GM23248 (cell line): Measurements from ENCODE around the gene ELK3. TPM values are rescaled to one million over a fixed set of nuclear protein-coding genes. Genes with fewer than 3 reads are reported as not detected.

ENCODE experiments used
- DNase-seq: peaks from one replicate; pipeline ENCODE4 v3.0.0-alpha.2; 2015
- H2AFZ ChIP-seq: fragments of 200-600 bp; sonication (generic); 2 replicates; pipeline ENCODE4 v1.6.1; 2016; ENCODE audit warnings: antibody characterized with exemption
- H3F3A ChIP-seq: fragments of 200-600 bp; sonication (generic); 2 replicates; pipeline ENCODE4 v1.6.1; 2016; ENCODE audit warnings: mild to moderate bottlenecking, antibody characterized with exemption, mixed run types; ENCODE audit not compliant: insufficient read depth
- H3K27ac ChIP-seq: fragments of 200-600 bp; sonication (generic); 2 replicates; pipeline ENCODE4 v1.5.1; 2016; ENCODE audit warnings: mild to moderate bottlenecking
- H3K27me3 ChIP-seq: fragments of 200-600 bp; sonication (generic); replicated peaks from 2 replicates; pipeline ENCODE4 v1.6.1; 2016; ENCODE audit warnings: mild to moderate bottlenecking; ENCODE audit not compliant: insufficient read depth
- H3K36me3 ChIP-seq: fragments of 200-600 bp; sonication (generic); 2 replicates; pipeline ENCODE4 v1.6.1; 2016; ENCODE audit warnings: low read depth, mild to moderate bottlenecking
- H3K4me1 ChIP-seq: fragments of 200-600 bp; sonication (generic); 2 replicates; pipeline ENCODE4 v1.6.1; 2016; ENCODE audit warnings: mild to moderate bottlenecking; ENCODE audit not compliant: insufficient read depth
- H3K4me2 ChIP-seq: fragments of 200-600 bp; sonication (generic); one replicate; pipeline ENCODE4 v1.6.1; 2016; ENCODE audit warnings: mild to moderate bottlenecking; ENCODE audit not compliant: unreplicated experiment
- H3K4me3 ChIP-seq: fragments of 200-600 bp; sonication (generic); 2 replicates; pipeline ENCODE4 v1.5.1; 2016; ENCODE audit warnings: mild to moderate bottlenecking
- H3K79me2 ChIP-seq: fragments of 200-600 bp; sonication (generic); 2 replicates; pipeline ENCODE4 v1.6.1; 2016; ENCODE audit warnings: mild to moderate bottlenecking; ENCODE audit not compliant: insufficient read depth
- H3K9ac ChIP-seq: fragments of 200-600 bp; sonication (generic); 2 replicates; pipeline ENCODE4 v1.6.1; 2016; ENCODE audit warnings: mild to moderate bottlenecking
- H3K9me2 ChIP-seq: fragments of 200-600 bp; sonication (generic); 2 replicates; pipeline ENCODE4 v1.6.1; 2016; ENCODE audit warnings: mixed run types, mild to moderate bottlenecking, moderate library complexity; ENCODE audit not compliant: insufficient read depth
- H3K9me3 ChIP-seq: fragments of 200-600 bp; sonication (generic); one replicate; pipeline ENCODE4 v1.6.1; 2017; ENCODE audit warnings: low read depth
- H4K20me1 ChIP-seq: fragments of 200-600 bp; sonication (generic); 2 replicates; pipeline ENCODE4 v1.6.0; 2016; ENCODE audit not compliant: insufficient read depth
- EZH2 ChIP-seq: fragments of 200-600 bp; sonication (generic); IDR thresholded peaks from 2 replicates; pipeline ENCODE4 v1.6.1; 2018; ENCODE audit warnings: antibody characterized with exemption, mild to moderate bottlenecking; ENCODE audit not compliant: insufficient read depth, poor library complexity, severe bottlenecking
- EZH2phosphoT487 ChIP-seq: fragments of 200-600 bp; sonication (generic); IDR thresholded peaks from 2 replicates; pipeline ENCODE4 v1.6.1; 2018; ENCODE audit warnings: antibody characterized with exemption, moderate library complexity, mild to moderate bottlenecking, low read depth; ENCODE audit not compliant: insufficient read depth
- WGBS, 2 experiments: methylation state at CpG; one replicate each; pipeline ENCODE4 v1.1.6; 2015 to 2017; ENCODE audit warnings: low lambda C conversion rate in 2 of 2, low coverage in 1 of 2; ENCODE audit errors: missing lambda C conversion rate in 2 of 2; 5-methylcytosine and 5-hydroxymethylcytosine counted together
- in situ Hi-C: fragments of 300-500 bp; cut with MboI; formaldehyde crosslinking; loops from 2 replicates; pipeline ENCODE4 v1.15.0; 2020
- polyA plus RNA-seq: library from polyadenylated mRNA; unstranded; fragments of >200 nt; fragmentation: Nextera tagmentation; extraction: Ambion mirVana; gene quantifications from 2 replicates; pipeline ENCODE4 v1.2.1, GENCODE V29; 2016
- total RNA-seq: library from RNA; depleted of rRNA; stranded (reverse); fragments of >200 nt; shearing (Covaris generic); gene quantifications from 2 replicates; pipeline ENCODE4 v1.2.3, GENCODE V29; 2014

The ELK3 gene
- total and polyA plus RNA-seq, 2 experiments from 2014 or later, result 31.9 to 51.9 TPM

- H2AFZ ChIP-seq, result no peak overlapping the region
- H3K9ac ChIP-seq, result no peak overlapping the region
- in situ Hi-C loops, result no loop called here
- no peaks in the 10 kb centered on the region for H3K9me2 ChIP-seq
- peaks cover 19% of the 10 kb centered on the region; the same call in 1 of the 2 replicates for H3K36me3 ChIP-seq
- peaks cover 34% of the 10 kb centered on the region for H3F3A ChIP-seq
- H3K79me2 ChIP-seq, result peaks cover 99% of the 10 kb centered on the region
- 90 to 100% methylated on average over 1 of the region's 1 CpG for WGBS, 2 experiments
- TF ChIP-seq EZH2 (no peak), EZH2phosphoT487 (no peak)
- no peak overlapping the region for H3K4me2 ChIP-seq
- peaks cover 6% of the 10 kb centered on the region for H3K4me1 ChIP-seq
- no peaks in the 10 kb centered on the region for H4K20me1 ChIP-seq
- H3K27ac ChIP-seq, result no peak overlapping the region
- H3K4me3 ChIP-seq, result no peak overlapping the region
- no peaks in the 10 kb centered on the region for H3K9me3 ChIP-seq
- H3K27me3 ChIP-seq, result no peaks in the 10 kb centered on the region
- DNase-seq, result no peak
These were observed 31.8 kb downstream of the ELK3 start for GRCh38 chr12:96225994-96226399.

GRCh38 chr12:96226401-96226800, 32.2 kb downstream of the ELK3 start:
- Histone ChIP-seq H3K4me3 (no peak overlapping the region), H3K9me2 (no peaks in the 10 kb centered on the region), H4K20me1 (no peaks in the 10 kb centered on the region), H3K36me3 (peaks cover 19% of the 10 kb centered on the region; the same call in 1 of the 2 replicates), H2AFZ (no peak overlapping the region), H3F3A (peaks cover 30% of the 10 kb centered on the region), H3K27me3 (no peaks in the 10 kb centered on the region), H3K27ac (no peak overlapping the region), H3K4me2 (no peak overlapping the region), H3K9ac (no peak overlapping the region), H3K4me1 (0 out of 2 replicates have a peak, but pooled peaks cover 2% of the 10 kb centered on the region), H3K9me3 (no peaks in the 10 kb centered on the region), H3K79me2 (peaks cover 99% of the 10 kb centered on the region)
- 87% methylated on average over 4 of the region's 4 CpGs for WGBS, 2 experiments
- in situ Hi-C loops, result no loop called here
- DNase-seq, result no peak
- TF ChIP-seq EZH2phosphoT487, result no peak
- no peak for TF ChIP-seq EZH2

GRCh38 chr12:96226801-96227348, 32.7 kb downstream of the ELK3 start:
- Histone ChIP-seq H3K9ac (no peak overlapping the region), H3K4me3 (no peak overlapping the region), H3K9me2 (no peaks in the 10 kb centered on the region), H3F3A (peaks cover 25% of the 10 kb centered on the region), H3K4me2 (no peak overlapping the region), H3K9me3 (no peaks in the 10 kb centered on the region), H3K79me2 (peaks cover 99% of the 10 kb centered on the region), H3K36me3 (peaks cover 19% of the 10 kb centered on the region; the same call in 1 of the 2 replicates), H3K27me3 (no peaks in the 10 kb centered on the region), H2AFZ (no peak overlapping the region), H3K27ac (no peak overlapping the region), H3K4me1 (no peaks in the 10 kb centered on the region), H4K20me1 (no peaks in the 10 kb centered on the region)
- WGBS, 2 experiments, result 95 to 99% methylated on average over 17 of the region's 17 CpGs
- TF ChIP-seq EZH2phosphoT487 (no peak), EZH2 (no peak)
- DNase-seq, result no peak
- in situ Hi-C loops, result no loop called here

- no peak for DNase-seq
- WGBS, 2 experiments, result 72 to 75% methylated on average over 12 of the region's 12 CpGs
- Histone ChIP-seq H3K36me3 (peaks cover 19% of the 10 kb centered on the region; the same call in 1 of the 2 replicates), H3K9ac (no peak overlapping the region), H3K79me2 (peaks cover 99% of the 10 kb centered on the region), H3K4me1 (no peaks in the 10 kb centered on the region), H3F3A (peaks cover 21% of the 10 kb centered on the region), H3K9me2 (no peaks in the 10 kb centered on the region), H3K27ac (no peak overlapping the region), H3K4me2 (no peak overlapping the region), H4K20me1 (no peaks in the 10 kb centered on the region), H3K9me3 (no peaks in the 10 kb centered on the region), H2AFZ (no peak overlapping the region), H3K27me3 (no peaks in the 10 kb centered on the region), H3K4me3 (no peak overlapping the region)
- TF ChIP-seq EZH2 (no peak), EZH2phosphoT487 (no peak)
- in situ Hi-C loops, result no loop called here
These were observed 33.4 kb downstream of the ELK3 start for GRCh38 chr12:96227365-96228106.
